Measurements from ENCODE around the gene RPGRIP1.
"Not testable (repeated sequence)": the region's sequence is repeated elsewhere in the genome, so short reads cannot be mapped to it uniquely, and the experiment has no call there.

Gene RPGRIP1

DNA sequence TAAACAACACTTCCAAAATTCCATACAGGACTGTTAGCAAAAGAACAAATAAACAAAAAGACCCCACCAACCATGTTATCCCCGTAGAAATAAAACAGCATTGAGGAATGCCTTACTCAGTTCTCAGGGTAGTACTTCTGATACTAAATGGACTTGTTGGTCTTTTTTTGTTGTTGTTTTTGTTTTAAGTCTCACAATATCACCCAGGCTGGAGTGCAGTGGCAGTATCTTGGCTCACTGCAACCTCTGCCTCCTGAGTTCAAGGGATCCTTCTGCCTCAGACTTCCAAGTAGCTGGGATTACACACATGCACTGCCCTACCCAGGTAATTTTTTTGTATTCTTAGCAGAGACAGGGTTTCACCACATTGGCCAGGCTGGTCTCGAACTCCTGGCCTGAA lies 27.7 kb upstream of the RPGRIP1 start:
- TF ChIP-seq CTCF (IDR thresholded peaks at IDR 0.05; ENCODE audit: control insufficient read depth, extremely low read depth, insufficient read depth) = no peak
- no peak overlapping the region for H3K4me3 ChIP-seq (ENCODE audit: low read depth, low read length)
- no peak for DNase-seq (ENCODE audit: low read depth)

- H3K4me3 ChIP-seq (ENCODE audit: low read depth, low read length) = no peak overlapping the region
- no peak for DNase-seq (ENCODE audit: low read depth)
- TF ChIP-seq CTCF (IDR thresholded peaks at IDR 0.05; ENCODE audit: control insufficient read depth, extremely low read depth, insufficient read depth) = no peak
Observed at GRCh38 chr14:21255385-21256101, 24.3 kb upstream of the RPGRIP1 start.

DNA sequence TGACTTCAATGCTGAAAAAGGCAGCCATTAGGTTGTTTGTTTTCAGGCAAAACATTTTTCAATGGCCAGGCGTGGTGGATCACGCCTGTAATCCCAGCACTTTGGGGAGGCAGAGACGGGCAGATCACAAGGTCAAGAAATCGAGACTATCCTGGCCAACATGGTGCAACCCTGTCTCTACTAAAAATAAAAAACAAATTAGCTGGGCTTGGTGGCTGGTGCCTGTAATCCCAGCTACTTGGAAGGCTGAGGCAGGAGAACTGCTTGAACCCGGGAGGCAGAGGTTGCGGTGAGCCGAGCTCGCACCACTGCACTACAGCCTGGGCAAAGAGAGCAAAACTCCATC lies 23.8 kb upstream of the RPGRIP1 start:
- not testable (repeated sequence) for H3K4me3 ChIP-seq (ENCODE audit: low read depth, low read length); DNase-seq (ENCODE audit: low read depth)

- no peak for TF ChIP-seq CTCF (IDR thresholded peaks at IDR 0.05; ENCODE audit: control insufficient read depth, extremely low read depth, insufficient read depth)
- H3K4me3 ChIP-seq (ENCODE audit: low read depth, low read length) = no peak overlapping the region
- DNase-seq (ENCODE audit: low read depth) = no peak
Observed at GRCh38 chr14:21256539-21257393, 23.1 kb upstream of the RPGRIP1 start.

DNA sequence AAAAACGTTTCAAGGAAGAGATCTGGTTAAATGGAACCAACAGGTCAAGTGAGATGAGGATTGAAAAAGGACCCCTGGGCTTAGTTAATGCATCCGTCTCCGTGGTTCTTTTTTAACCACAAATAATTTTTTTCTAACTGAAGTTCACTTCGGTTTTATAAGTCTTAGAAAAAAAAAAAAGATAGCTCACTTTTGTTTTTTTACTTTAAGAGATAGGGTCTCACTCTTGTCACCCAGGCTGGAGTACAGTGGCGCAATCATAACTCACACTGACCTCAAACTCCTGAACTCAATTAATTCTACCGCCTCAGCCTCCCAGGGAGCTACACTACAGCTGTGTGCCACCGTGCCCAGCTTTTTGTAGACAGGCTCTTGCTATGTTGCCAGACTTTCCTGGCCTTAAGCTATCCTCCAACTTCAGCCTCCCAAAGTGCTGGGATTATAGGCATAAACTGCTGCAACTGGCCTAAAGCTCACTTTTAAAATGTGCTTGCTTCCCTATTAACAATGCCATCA lies 22.4 kb upstream of the RPGRIP1 start:
- TF ChIP-seq CTCF (IDR thresholded peaks at IDR 0.05; ENCODE audit: control insufficient read depth, extremely low read depth, insufficient read depth) = no peak
- no peak for DNase-seq (ENCODE audit: low read depth)
- no peak overlapping the region for H3K4me3 ChIP-seq (ENCODE audit: low read depth, low read length)

DNA sequence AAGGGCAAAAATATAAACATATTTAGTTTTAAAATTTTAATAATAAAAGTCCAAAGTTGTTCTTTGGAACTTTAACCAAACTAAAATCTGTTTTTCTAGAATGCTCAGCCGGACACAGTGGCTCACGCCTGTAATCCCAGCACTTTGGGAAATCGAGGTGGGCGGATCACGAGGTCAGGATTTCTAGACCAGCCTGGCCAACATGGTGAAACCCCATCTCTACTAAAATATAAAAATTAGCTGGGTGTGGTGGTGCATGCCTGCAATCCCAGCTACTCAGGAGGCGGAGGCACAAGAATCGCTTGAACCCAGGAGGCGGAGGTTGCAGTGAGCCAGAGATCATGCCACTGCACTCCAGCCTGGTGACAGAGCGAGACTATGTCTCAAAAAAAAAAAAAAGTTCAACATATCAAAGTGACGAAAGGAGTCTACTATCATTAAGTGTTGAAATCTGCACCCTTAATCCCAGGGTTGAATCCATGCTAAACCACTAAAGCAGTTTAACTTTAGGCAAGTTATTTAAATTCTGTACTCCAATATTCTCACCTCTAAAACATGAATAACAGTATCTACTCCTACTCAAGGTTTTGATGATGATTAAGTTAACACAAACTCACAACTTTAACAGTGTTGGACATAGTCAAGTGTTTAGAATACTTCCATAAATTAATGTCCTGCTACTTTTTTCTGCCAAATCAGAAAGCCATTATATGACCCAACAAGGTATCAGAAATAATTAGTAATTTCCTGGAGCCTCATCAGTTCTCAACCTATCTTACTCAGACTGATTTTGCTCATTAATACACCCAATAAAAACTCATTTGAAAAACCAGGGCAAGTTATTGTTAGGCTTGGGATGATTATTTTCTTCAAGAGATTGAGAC lies 21.6 kb upstream of the RPGRIP1 start:
- no peak overlapping the region for H3K4me3 ChIP-seq (ENCODE audit: low read depth, low read length)
- no peak for DNase-seq (ENCODE audit: low read depth)
- TF ChIP-seq CTCF (IDR thresholded peaks at IDR 0.05; ENCODE audit: control insufficient read depth, extremely low read depth, insufficient read depth) = no peak

All from LNCaP clone FGC (cell line).